HT1080 (cell line): ENCODE results near the gene URB1. TPM values are rescaled to one million over a fixed set of nuclear protein-coding genes. Genes with fewer than 3 reads are reported as not detected.
"Not testable (repeated sequence)": the region's sequence is repeated elsewhere in the genome, so short reads cannot be mapped to it uniquely, and the experiment has no call there.

Source experiments
- DNase-seq: peaks from one replicate; pipeline ENCODE4 v3.0.0-alpha.2; 2015; ENCODE audit warnings: low read depth
- small RNA-seq: library from RNA; depleted of rRNA; stranded (forward); fragments of <200 nt; gene quantifications from one replicate; pipeline ENCODE3, GENCODE V24; 2014
- total RNA-seq: library from RNA; depleted of rRNA; stranded (reverse); fragments of >200 nt; shearing (Covaris generic); gene quantifications from 2 replicates; pipeline ENCODE4 v1.2.3, GENCODE V29; 2014; rRNA removed

The URB1 gene
- total RNA-seq, 1 experiment from 2014 or later = 38.1 TPM

- DNase-seq = no peak
These were observed 92.6 kb downstream of the URB1 start for GRCh38 chr21:32300117-32300681.

- DNase-seq = no peak
These were observed 93.1 kb downstream of the URB1 start for GRCh38 chr21:32299695-32300094.

- no peak for DNase-seq
These were observed 94.1 kb downstream of the URB1 start, which contains the start of gene MRAP for GRCh38 chr21:32298658-32299081. Gene MRAP, plus strand, starts transcription at chr21:32298855. Its CDS starts 117 bp downstream, at chr21:32298972.

- DNase-seq = no peak
These were observed 94.7 kb downstream of the URB1 start for GRCh38 chr21:32298148-32298559.

GRCh38 chr21:32297449-32297848, 95.4 kb downstream of the URB1 start:
- no peak for DNase-seq

- no peak for DNase-seq
These were observed 107.3 kb downstream of the URB1 start for GRCh38 chr21:32285476-32285875.

GRCh38 chr21:32282992-32283391, 109.8 kb downstream of the URB1 start:
- DNase-seq = no peak

- DNase-seq = no peak
These were observed 111.3 kb downstream of the URB1 start for GRCh38 chr21:32281531-32281930.

GRCh38 chr21:32279377-32279680, 113.5 kb downstream of the URB1 start:
- no peak for DNase-seq

- peak; percentile 95 for DNase-seq
These were observed 114.1 kb downstream of the URB1 start, which contains the start of gene MIS18A for GRCh38 chr21:32278518-32279376. Gene MIS18A, minus strand, starts transcription at chr21:32279049. Its CDS starts 35 bp downstream, at chr21:32279014.

GRCh38 chr21:32278103-32278502, 114.7 kb downstream of the URB1 start:
- DNase-seq = no peak

GRCh38 chr21:32276671-32277070, 116.1 kb downstream of the URB1 start:
- no peak for DNase-seq

GRCh38 chr21:32270748-32271147, 122.1 kb downstream of the URB1 start:
- DNase-seq = no peak

GRCh38 chr21:32265321-32265720, 127.5 kb downstream of the URB1 start:
- not testable (repeated sequence) for DNase-seq

GRCh38 chr21:32261929-32262328, 130.9 kb downstream of the URB1 start:
- no peak for DNase-seq

Small RNAs within 50 kb of the gene (small RNA-seq; reads per million reads assigned to genes)
- gene SNORA80A = 9.2 reads per million, percentile 91 among the genes with 10 or more reads in this experiment

Other genes starting within 250 kb of the URB1 start
- 31.0 and 33.7 TPM in 2 replicates for gene MIS18A, start 114.0 kb downstream of the URB1 start, total RNA-seq
- gene MRAP, start 94.2 kb downstream of the URB1 start, total RNA-seq = 0.31 TPM in 1 of 2 replicates, not detected in the other
- gene EVA1C, start 19.7 kb upstream of the URB1 start, total RNA-seq = not detected in 2 replicates
- 0.16 and 0.40 TPM in 2 replicates for gene TCP10L, start 192.5 kb upstream of the URB1 start, total RNA-seq
- gene CFAP298, start 219.4 kb upstream of the URB1 start, total RNA-seq = 91.8 and 108 TPM in 2 replicates